K562 (cell line): Measurements from ENCODE around the gene PTPN1. TPM values are rescaled to one million over a fixed set of nuclear protein-coding genes. Genes with fewer than 3 reads are reported as not detected.

Experiments used
- ATAC-seq: fragments of 200-7000 bp; cut with Tn5 transposase; 3 replicates; pipeline ENCODE4 v1.9.1; 2020; ENCODE audit warnings: moderate library complexity
- BruUV-seq: library from RNA; stranded (reverse); fragments of 400-500 nt; replicated peaks from 2 replicates; lab custom pipeline; 2021; lab: Mats Ljungman, UMichigan
- CTCF ChIA-PET: fragments of 300-600 bp; formaldehyde crosslinking; extraction: SDS; loops from one replicate; lab custom pipeline; 2021; ENCODE audit warnings: low intra/inter-chr PET ratio; lab: Yijun Ruan, JAX
- POLR2A ChIA-PET: fragments of 300-600, 350-650 bp; sonication (Branson Sonifier 250); formaldehyde crosslinking; extraction: SDS; loops from one replicate; lab custom pipeline; 2021; ENCODE audit warnings: antibody characterized with exemption, inconsistent platforms; lab: Yijun Ruan, JAX
- DNase-seq, 4 experiments: peaks; one replicate each; pipeline versions ENCODE4 v3.0.0 to v3.0.0-alpha.2; 2011 to 2018; ENCODE audit warnings: low spot score in 3 of 4, mixed read lengths in 3 of 4; ENCODE audit errors: extremely low read depth in 1 of 4
- FAIRE-seq: peaks from 2 replicates; lab custom pipeline; 2011; peaks lifted over from hg19 to GRCh38; lab: Jason Lieb, UNC
- H2AFZ ChIP-seq: 2 replicates; pipeline ENCODE4 v1.6.0; 2011; ENCODE audit warnings: low read depth, low read length, control low read depth, inconsistent platforms
- H3K27ac ChIP-seq: fragments of 200-600 bp; 3 replicates; pipeline ENCODE4 v1.8.0; 2011; ENCODE audit warnings: low read depth, mild to moderate bottlenecking, control low read depth, inconsistent platforms, low read length, moderate library complexity, mixed read lengths; ENCODE audit errors: extremely low read depth
- H3K27me3 ChIP-seq, 2 experiments: fragments of 300-600 bp in 1 of 2; 2 replicates in 1 of 2; 3 replicates in 1 of 2; pipeline versions ENCODE4 v1.6.0 to v1.8.0; 2011; ENCODE audit warnings: inconsistent platforms in 2 of 2, low read length in 2 of 2, mild to moderate bottlenecking in 1 of 2, mixed read lengths in 1 of 2, moderate library complexity in 1 of 2; ENCODE audit not compliant: control insufficient read depth in 2 of 2, insufficient read depth in 2 of 2
- H3K36me3 ChIP-seq: fragments of 300-600 bp; 3 replicates; pipeline ENCODE4 v1.8.0; 2011; ENCODE audit warnings: mild to moderate bottlenecking, low read length, inconsistent platforms; ENCODE audit not compliant: control insufficient read depth, insufficient read depth
- H3K4me1 ChIP-seq, 2 experiments: fragments of 200-600 bp in 1 of 2; replicated peaks in 1 of 2; 2 replicates in 1 of 2; 3 replicates in 1 of 2; pipeline versions ENCODE4 v1.5.1 to v1.8.0; 2011; ENCODE audit warnings: inconsistent platforms in 2 of 2, low read length in 2 of 2, mild to moderate bottlenecking in 1 of 2, mixed read lengths in 1 of 2, moderate library complexity in 1 of 2; ENCODE audit not compliant: control insufficient read depth in 2 of 2, insufficient read depth in 2 of 2
- H3K4me2 ChIP-seq: 2 replicates; pipeline ENCODE4 v1.6.1; 2011; ENCODE audit warnings: low read length, control low read depth, inconsistent platforms, mixed read lengths; ENCODE audit not compliant: insufficient read depth
- H3K4me3 ChIP-seq: fragments of 200-600 bp; sonication (generic), shearing (Covaris generic); 2 replicates; pipeline ENCODE4 v1.5.1; 2016; ENCODE audit warnings: control low read depth, inconsistent platforms
- H3K79me2 ChIP-seq: fragments of 200-600 bp; 3 replicates; pipeline ENCODE4 v1.8.0; 2011; ENCODE audit warnings: low read length, inconsistent platforms; ENCODE audit not compliant: control insufficient read depth, insufficient read depth
- H3K9ac ChIP-seq, 2 experiments: 2 replicates each; pipeline versions ENCODE4 v1.6.0 to v1.6.1; 2011; ENCODE audit warnings: low read depth in 2 of 2, low read length in 2 of 2, control low read depth in 1 of 2, inconsistent platforms in 1 of 2, mild to moderate bottlenecking in 1 of 2, mixed read lengths in 1 of 2; ENCODE audit not compliant: insufficient read depth in 1 of 2
- H3K9me1 ChIP-seq: one replicate; pipeline ENCODE4 v1.6.0; 2011; ENCODE audit warnings: inconsistent platforms, mild to moderate bottlenecking, low read length, moderate library complexity; ENCODE audit not compliant: control insufficient read depth, insufficient read depth
- H3K9me3 ChIP-seq: replicated peaks from 2 replicates; pipeline ENCODE4 v1.5.1; 2011; ENCODE audit warnings: low read depth, low read length, inconsistent platforms; ENCODE audit not compliant: control insufficient read depth, insufficient read depth
- H4K20me1 ChIP-seq: replicated peaks from 2 replicates; pipeline ENCODE4 v1.6.1; 2011; ENCODE audit warnings: low read length, inconsistent platforms, mixed read lengths; ENCODE audit not compliant: control insufficient read depth, insufficient read depth
- DNMT1 ChIP-seq: fragments of 450-650 bp; IDR thresholded peaks from 2 replicates; pipeline ENCODE4 v1.6.1; 2016; ENCODE audit warnings: antibody characterized with exemption, mild to moderate bottlenecking
- EP300 ChIP-seq: IDR thresholded peaks from 2 replicates; pipeline ENCODE4 v1.6.1; 2012; ENCODE audit warnings: low read length, improper control_type of control experiment
- GATAD2A ChIP-seq: fragments of 450-650 bp; IDR thresholded peaks from 2 replicates; pipeline ENCODE4 v1.6.1; 2017
- IRF2 ChIP-seq: sonication (generic); formaldehyde crosslinking; IDR thresholded peaks from 2 replicates; pipeline ENCODE4 v1.8.1; 2022; ENCODE audit warnings: mild to moderate bottlenecking, missing genetic modification reagents
- RBM39 ChIP-seq: fragments of 200-400 bp; formaldehyde crosslinking; optimal IDR thresholded peaks from 2 replicates; pipeline ENCODE3; 2018; ENCODE audit warnings: low read depth, low read length
- SREBF2 ChIP-seq: sonication (generic); formaldehyde crosslinking; IDR thresholded peaks from 2 replicates; pipeline ENCODE4 v1.4.0; 2020; ENCODE audit warnings: mild to moderate bottlenecking, missing genetic modification reagents
- SRSF3 ChIP-seq: fragments of 200-400 bp; formaldehyde crosslinking; IDR thresholded peaks from 2 replicates; pipeline ENCODE4 v1.6.1; 2016; ENCODE audit warnings: mild to moderate bottlenecking, low read length, moderate library complexity; ENCODE audit not compliant: insufficient read depth
- ZNF24 ChIP-seq: fragments of 450-650 bp; IDR thresholded peaks from 2 replicates; pipeline ENCODE4 v1.6.1; 2016
- ZNF274 ChIP-seq: IDR thresholded peaks from 2 replicates; pipeline ENCODE4 v1.6.1; 2011; ENCODE audit warnings: low read depth, mild to moderate bottlenecking, low read length, moderate library complexity, borderline replicate concordance
- ZNF282 ChIP-seq: sonication (generic); formaldehyde crosslinking; IDR thresholded peaks from 2 replicates; pipeline ENCODE4 v1.8.1; 2023; ENCODE audit warnings: missing genetic modification reagents
- ZNF3 ChIP-seq: fragments of 250-450 bp; sonication (Bioruptor Pico); IDR thresholded peaks from 2 replicates; pipeline ENCODE4 v1.5.0; 2021; ENCODE audit warnings: mild to moderate bottlenecking, moderate library complexity
- ZNF75A ChIP-seq: fragments of 450-650 bp; formaldehyde crosslinking; IDR thresholded peaks from 2 replicates; pipeline ENCODE4 v1.4.0; 2020; ENCODE audit warnings: mild to moderate bottlenecking
- WGBS: fragments of 100-300 bp; shearing (Covaris generic); methylation state at CpG from one replicate; pipeline ENCODE4 v1.1.6; 2016; ENCODE audit warnings: low coverage, mixed read lengths; ENCODE audit not compliant: insufficient coverage; ENCODE audit errors: missing lambda C conversion rate; 5-methylcytosine and 5-hydroxymethylcytosine counted together
- in situ Hi-C: fragments of 300-500 bp; cut with MboI; formaldehyde crosslinking; loops from 4 replicates; pipeline ENCODE4 v1.15.0; 2018; ENCODE audit warnings: inconsistent platforms, mixed read lengths
- intact Hi-C: fragments of 100-400 bp; cut with micrococcal nuclease; formaldehyde crosslinking; loops from 2 replicates; pipeline ENCODE4 v1.14.2; 2022
- polyA plus RNA-seq, 8 experiments: library from polyadenylated mRNA; depleted of rRNA in 4 of 8; stranded (reverse) in 5 of 8; unstranded in 3 of 8; fragments of >200 nt; fragmentation: Nextera tagmentation in 2 of 8; fragmentation: Illumina TruSeq in 1 of 8; extraction: Ambion mirVana in 2 of 8; extraction: Trizol in 1 of 8; gene quantifications; 2 replicates each; pipeline versions ENCODE4 v1.2.1 to v1.2.3, GENCODE V29; 2011 to 2014; ENCODE audit warnings: inconsistent platforms in 1 of 8, missing spikeins in 1 of 8
- total RNA-seq, 7 experiments: library from RNA; depleted of rRNA in 6 of 7; stranded (reverse); fragments of >200 nt in 6 of 7; fragmentation: Illumina TruSeq in 2 of 7; extraction: Trizol in 2 of 7; gene quantifications; 2 replicates each; pipeline versions ENCODE4 v1.2.1 to v1.2.3, GENCODE V29; 2011 to 2021; ENCODE audit warnings: low replicate concordance in 1 of 7
- TF ChIP-seq, protein P1 (sequence below), 3 experiments: fragments of 200-800 bp in 1 of 3; fragments of 250-450 bp in 1 of 3; fragments of 450-650 bp in 1 of 3; sonication (Bioruptor Pico) in 1 of 3; sonication (Bioruptor generic) in 1 of 3; formaldehyde crosslinking in 1 of 3; IDR thresholded peaks; 2 replicates each; pipeline versions ENCODE4 v1.6.1 to v1.8.0; 2016 to 2022; ENCODE audit warnings: mild to moderate bottlenecking in 2 of 3, missing genetic modification characterization in 2 of 3, missing compliant biosample characterization in 1 of 3, moderate library complexity in 1 of 3
- TF ChIP-seq, protein P2 (sequence below): fragments of 250-450 bp; sonication (Bioruptor Pico); IDR thresholded peaks from 2 replicates; pipeline ENCODE4 v1.8.0; 2021; ENCODE audit warnings: moderate library complexity, mild to moderate bottlenecking, inconsistent platforms
- TF ChIP-seq, protein P3 (sequence below): sonication (generic); formaldehyde crosslinking; IDR thresholded peaks from 2 replicates; pipeline ENCODE4 v1.8.0; 2023; ENCODE audit warnings: mild to moderate bottlenecking, missing genetic modification reagents
- TF ChIP-seq, protein P4 (sequence below): fragments of 450-650 bp; conservative IDR thresholded peaks from 2 replicates; pipeline ENCODE4 v1.6.1; 2016; ENCODE audit warnings: missing genetic modification characterization, low read depth, mild to moderate bottlenecking, missing compliant biosample characterization, moderate library complexity
- TF ChIP-seq, protein P5 (sequence below): sonication (generic); formaldehyde crosslinking; IDR thresholded peaks from 2 replicates; pipeline ENCODE4 v1.8.0; 2022; ENCODE audit warnings: mild to moderate bottlenecking, missing genetic modification reagents

PTPN1 gene
- total and polyA plus RNA-seq, 9 of the 15 experiments (the other 6 are each of a cell fraction or from before 2014, with no cell fraction given) = 11.0 to 85.3 (median 54.0) TPM

DNA sequence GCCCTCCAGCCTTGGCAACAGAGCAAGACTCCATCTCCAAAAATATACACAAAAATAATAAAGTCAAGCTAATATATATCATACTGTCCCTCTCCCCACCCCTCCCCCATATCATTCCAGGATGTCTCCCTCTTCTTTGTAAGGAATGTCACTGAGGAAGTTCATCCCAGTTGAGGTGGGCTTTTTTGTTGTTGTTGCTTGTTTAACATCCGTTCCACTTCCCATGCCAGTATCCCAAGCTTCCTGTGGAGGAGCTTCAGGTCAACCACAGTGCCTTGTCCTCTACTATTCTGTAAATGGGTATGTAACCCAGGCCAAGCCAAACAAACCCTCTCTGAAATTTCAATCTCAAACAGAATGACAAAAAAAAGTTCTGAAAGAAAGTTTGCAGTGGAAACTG is 19.0 kb upstream of the PTPN1 start:
- H4K20me1 ChIP-seq = no peaks in the 10 kb centered on the region
- H3K36me3 ChIP-seq = no peaks in the 10 kb centered on the region
- no peak for DNase-seq
- no peak overlapping the region for H3K9ac ChIP-seq
- no peak overlapping the region for H3K4me3 ChIP-seq
- no peak overlapping the region for H3K27ac ChIP-seq
- H3K9me3 ChIP-seq = no peaks in the 10 kb centered on the region
- H3K27me3 ChIP-seq = no peaks in the 10 kb centered on the region
- H3K4me2 ChIP-seq = no peak overlapping the region
- in situ Hi-C loops (no loop called here), intact Hi-C loops (no loop called here)
- H3K9me1 ChIP-seq = no peaks in the 10 kb centered on the region
- TF ChIP-seq IRF2 (CRISPR knock-in tag) (no peak), SREBF2 (CRISPR knock-in tag) (no peak), ZNF75A (CRISPR knock-in tag) (no peak), EP300 (no peak), GATAD2A (no peak), ZNF282 (no peak), ZNF24 (no peak), DNMT1 (no peak), ZNF274 (no peak), ZNF3 (CRISPR knock-in tag) (no peak), SRSF3 (no peak), RBM39 (no peak)
- TF ChIP-seq, protein P1, sequence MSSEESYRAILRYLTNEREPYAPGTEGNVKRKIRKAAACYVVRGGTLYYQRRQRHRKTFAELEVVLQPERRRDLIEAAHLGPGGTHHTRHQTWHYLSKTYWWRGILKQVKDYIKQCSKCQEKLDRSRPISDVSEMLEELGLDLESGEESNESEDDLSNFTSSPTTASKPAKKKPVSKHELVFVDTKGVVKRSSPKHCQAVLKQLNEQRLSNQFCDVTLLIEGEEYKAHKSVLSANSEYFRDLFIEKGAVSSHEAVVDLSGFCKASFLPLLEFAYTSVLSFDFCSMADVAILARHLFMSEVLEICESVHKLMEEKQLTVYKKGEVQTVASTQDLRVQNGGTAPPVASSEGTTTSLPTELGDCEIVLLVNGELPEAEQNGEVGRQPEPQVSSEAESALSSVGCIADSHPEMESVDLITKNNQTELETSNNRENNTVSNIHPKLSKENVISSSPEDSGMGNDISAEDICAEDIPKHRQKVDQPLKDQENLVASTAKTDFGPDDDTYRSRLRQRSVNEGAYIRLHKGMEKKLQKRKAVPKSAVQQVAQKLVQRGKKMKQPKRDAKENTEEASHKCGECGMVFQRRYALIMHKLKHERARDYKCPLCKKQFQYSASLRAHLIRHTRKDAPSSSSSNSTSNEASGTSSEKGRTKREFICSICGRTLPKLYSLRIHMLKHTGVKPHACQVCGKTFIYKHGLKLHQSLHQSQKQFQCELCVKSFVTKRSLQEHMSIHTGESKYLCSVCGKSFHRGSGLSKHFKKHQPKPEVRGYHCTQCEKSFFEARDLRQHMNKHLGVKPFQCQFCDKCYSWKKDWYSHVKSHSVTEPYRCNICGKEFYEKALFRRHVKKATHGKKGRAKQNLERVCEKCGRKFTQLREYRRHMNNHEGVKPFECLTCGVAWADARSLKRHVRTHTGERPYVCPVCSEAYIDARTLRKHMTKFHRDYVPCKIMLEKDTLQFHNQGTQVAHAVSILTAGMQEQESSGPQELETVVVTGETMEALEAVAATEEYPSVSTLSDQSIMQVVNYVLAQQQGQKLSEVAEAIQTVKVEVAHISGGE (CRISPR knock-in tag; IDR thresholded peaks at IDR 0.05) = no peak
- TF ChIP-seq, protein P2, sequence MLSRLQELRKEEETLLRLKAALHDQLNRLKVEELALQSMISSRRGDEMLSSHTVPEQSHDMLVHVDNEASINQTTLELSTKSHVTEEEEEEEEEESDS (CRISPR knock-in tag) = no peak
- TF ChIP-seq, protein P3, sequence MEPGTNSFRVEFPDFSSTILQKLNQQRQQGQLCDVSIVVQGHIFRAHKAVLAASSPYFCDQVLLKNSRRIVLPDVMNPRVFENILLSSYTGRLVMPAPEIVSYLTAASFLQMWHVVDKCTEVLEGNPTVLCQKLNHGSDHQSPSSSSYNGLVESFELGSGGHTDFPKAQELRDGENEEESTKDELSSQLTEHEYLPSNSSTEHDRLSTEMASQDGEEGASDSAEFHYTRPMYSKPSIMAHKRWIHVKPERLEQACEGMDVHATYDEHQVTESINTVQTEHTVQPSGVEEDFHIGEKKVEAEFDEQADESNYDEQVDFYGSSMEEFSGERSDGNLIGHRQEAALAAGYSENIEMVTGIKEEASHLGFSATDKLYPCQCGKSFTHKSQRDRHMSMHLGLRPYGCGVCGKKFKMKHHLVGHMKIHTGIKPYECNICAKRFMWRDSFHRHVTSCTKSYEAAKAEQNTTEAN = no peak
- TF ChIP-seq, protein P4, sequence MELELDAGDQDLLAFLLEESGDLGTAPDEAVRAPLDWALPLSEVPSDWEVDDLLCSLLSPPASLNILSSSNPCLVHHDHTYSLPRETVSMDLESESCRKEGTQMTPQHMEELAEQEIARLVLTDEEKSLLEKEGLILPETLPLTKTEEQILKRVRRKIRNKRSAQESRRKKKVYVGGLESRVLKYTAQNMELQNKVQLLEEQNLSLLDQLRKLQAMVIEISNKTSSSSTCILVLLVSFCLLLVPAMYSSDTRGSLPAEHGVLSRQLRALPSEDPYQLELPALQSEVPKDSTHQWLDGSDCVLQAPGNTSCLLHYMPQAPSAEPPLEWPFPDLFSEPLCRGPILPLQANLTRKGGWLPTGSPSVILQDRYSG (tag) = no peak
- TF ChIP-seq, protein P5, sequence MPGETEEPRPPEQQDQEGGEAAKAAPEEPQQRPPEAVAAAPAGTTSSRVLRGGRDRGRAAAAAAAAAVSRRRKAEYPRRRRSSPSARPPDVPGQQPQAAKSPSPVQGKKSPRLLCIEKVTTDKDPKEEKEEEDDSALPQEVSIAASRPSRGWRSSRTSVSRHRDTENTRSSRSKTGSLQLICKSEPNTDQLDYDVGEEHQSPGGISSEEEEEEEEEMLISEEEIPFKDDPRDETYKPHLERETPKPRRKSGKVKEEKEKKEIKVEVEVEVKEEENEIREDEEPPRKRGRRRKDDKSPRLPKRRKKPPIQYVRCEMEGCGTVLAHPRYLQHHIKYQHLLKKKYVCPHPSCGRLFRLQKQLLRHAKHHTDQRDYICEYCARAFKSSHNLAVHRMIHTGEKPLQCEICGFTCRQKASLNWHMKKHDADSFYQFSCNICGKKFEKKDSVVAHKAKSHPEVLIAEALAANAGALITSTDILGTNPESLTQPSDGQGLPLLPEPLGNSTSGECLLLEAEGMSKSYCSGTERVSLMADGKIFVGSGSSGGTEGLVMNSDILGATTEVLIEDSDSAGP = no peak
- peaks cover 4 to 11% of the 10 kb centered on the region in 2 experiments; a peak in 4 of 5 replicates for H3K4me1 ChIP-seq
- CTCF ChIA-PET = no interaction called here
- POLR2A ChIA-PET = interaction anchor here (0.5 to 1.9 kb wide), 2 partner anchors 19 to 62 kb away, joined by 3 to 7 read pairs; partner anchors contain the start of gene PTPN1
- ATAC-seq = no peak
- BruUV-seq = no TSS peak
- no peak overlapping the region for H2AFZ ChIP-seq
- WGBS = 83% methylated on average over 1 of the region's 1 CpG
- no peak for FAIRE-seq
- H3K79me2 ChIP-seq = no peaks in the 10 kb centered on the region
